Ovary (tissue), 9 donors: ENCODE results near the gene SHISA7. TPM values are rescaled to one million over a fixed set of nuclear protein-coding genes. Genes with fewer than 3 reads are reported as not detected.

Experiments used
- DNase-seq, 5 donors: peaks; one replicate each; pipeline ENCODE4 v3.0.0-alpha.2; 2019 to 2020
- H3K27ac ChIP-seq, 2 donors: fragments of 200-600 bp; one replicate each; pipeline versions ENCODE4 v1.5.1 to v1.8.0; 2019 to 2022
- H3K27me3 ChIP-seq: fragments of 200-600 bp; one replicate; pipeline ENCODE4 v1.8.0; 2022
- H3K36me3 ChIP-seq: fragments of 200-600 bp; sonication (generic); one replicate; pipeline ENCODE4 v1.5.1; 2019
- H3K4me1 ChIP-seq: one replicate; pipeline ENCODE4 v1.8.1; 2013; ENCODE audit warnings: mild to moderate bottlenecking, moderate library complexity; ENCODE audit not compliant: insufficient read depth
- H3K4me3 ChIP-seq: fragments of 200-600 bp; sonication (generic); one replicate; pipeline ENCODE4 v1.5.1; 2017
- H3K9me3 ChIP-seq, 2 donors: fragments of 200-600 bp in 1 of 2; sonication (generic) in 1 of 2; one replicate each; pipeline versions ENCODE4 v1.5.1 to v1.8.1; 2013 to 2019; ENCODE audit warnings: mild to moderate bottlenecking in 1 of 2, moderate library complexity in 1 of 2
- CTCF ChIP-seq, 3 donors: fragments of 450-650 bp in 2 of 3; fragments of 200-600 bp in 1 of 3; IDR thresholded peaks; one replicate each; pipeline versions ENCODE4 v1.5.1 to v1.8.0; 2016 to 2022; ENCODE audit warnings: antibody characterized with exemption in 3 of 3, mild to moderate bottlenecking in 1 of 3
- EP300 ChIP-seq: sonication (generic); formaldehyde crosslinking; IDR thresholded peaks from one replicate; pipeline ENCODE4 v1.6.1; 2017; ENCODE audit warnings: antibody characterized with exemption
- POLR2A ChIP-seq: fragments of 450-650 bp; IDR thresholded peaks from one replicate; pipeline ENCODE4 v1.6.1; 2017; ENCODE audit warnings: antibody characterized with exemption, mild to moderate bottlenecking, moderate library complexity
- WGBS, 3 donors: extraction: QIAGEN DNeasy Blood & Tissue Kit in 1 of 3; methylation state at CpG; one replicate each; pipeline versions ENCODE4 v1.1.5 to v1.1.7; 2013 to 2017; 5-methylcytosine and 5-hydroxymethylcytosine counted together
- intact Hi-C, 4 donors: fragments of 100-400 bp; cut with DNase I; formaldehyde crosslinking; loops; one replicate each; pipeline versions ENCODE4 v1.11.0 to v1.15.1; 2022 to 2023
- polyA plus RNA-seq, 2 donors: library from polyadenylated mRNA; stranded (reverse); fragments of 200-250 nt in 1 of 2; fragments of 350-450 nt in 1 of 2; fragmentation: Illumina TruSeq in 1 of 2; extraction: RNeasy Lipid Tissue Mini Kit (QIAGEN cat#74804) in 1 of 2; gene quantifications; one replicate each; pipeline ENCODE4 v1.2.3, GENCODE V29; 2013 to 2014
- total RNA-seq, 7 donors: library from RNA; depleted of rRNA in 2 of 7; stranded (reverse); fragments of >200 nt in 2 of 7; fragmentation: NEBNext Ultra II Directional in 3 of 7; extraction: Animal tissue kit (Norgen Biotek cat#: 25700) in 3 of 7; gene quantifications; one replicate each; pipeline versions ENCODE4 v1.1.0 to v1.2.4, GENCODE V29; 2016 to 2023
- donor health status: DM: no; HTN: no; CAD: no; lungs with moderate emphysema.
- donor health status: DM: no; HTN: no; CAD: no.
- donor health status: Bipolar disorder and iron deficiency.
- donor health status: DM: yes; HTN: yes; CAD: no.
- donor health status: DM: no; HTN: no; CAD: no.
- donor health status: DM: yes; HTN: yes; CAD: no.

Gene SHISA7
- total and polyA plus RNA-seq, 9 donors, result not detected

- TF ChIP-seq POLR2A (no peak), CTCF (IDR thresholded peaks at IDR 0.05) (no peak), EP300 (no peak)
- 48 to 68% (median 48%) methylated on average over 15 of the region's 15 CpGs for WGBS, 3 donors
- Histone ChIP-seq H3K4me1 (peaks cover 10% of the 10 kb centered on the region), H3K4me3 (no peak overlapping the region), H3K27ac (no peak overlapping the region), H3K9me3 (no peaks in the 10 kb centered on the region), H3K27me3 (no peaks in the 10 kb centered on the region), H3K36me3 (no peaks in the 10 kb centered on the region)
- no peak for DNase-seq
- intact Hi-C loops, result no loop called here
These were observed 36.5 kb upstream of the SHISA7 start for GRCh38 chr19:55479451-55480230.

GRCh38 chr19:55479045-55479444 lies 35.9 kb upstream of the SHISA7 start:
- H3K4me1 ChIP-seq, result peaks cover 6% of the 10 kb centered on the region
- no peak overlapping the region for H3K4me3 ChIP-seq
- H3K27ac ChIP-seq, result no peak overlapping the region

GRCh38 chr19:55478364-55478763 lies 35.3 kb upstream of the SHISA7 start:
- Histone ChIP-seq H3K4me1 (peaks cover 6% of the 10 kb centered on the region), H3K4me3 (no peak overlapping the region), H3K27ac (no peak overlapping the region), H3K27me3 (no peaks in the 10 kb centered on the region), H3K9me3 (no peaks in the 10 kb centered on the region), H3K36me3 (no peaks in the 10 kb centered on the region)
- 84 to 87% (median 84%) methylated on average over 12 of the region's 12 CpGs for WGBS, 3 donors
- intact Hi-C loops, result no loop called here
- DNase-seq, result peak in 1 of 5 donors; percentile 38
- TF ChIP-seq POLR2A, result no peak
- no peak for TF ChIP-seq CTCF (IDR thresholded peaks at IDR 0.05)
- no peak for TF ChIP-seq EP300

More at GRCh38 chr19:55479045-55479444, 35.9 kb upstream of the SHISA7 start:
- TF ChIP-seq EP300 (no peak), POLR2A (no peak), CTCF (IDR thresholded peaks at IDR 0.05) (no peak)
- no peaks in the 10 kb centered on the region for H3K9me3 ChIP-seq
- no peaks in the 10 kb centered on the region for H3K27me3 ChIP-seq
- 79 to 84% (median 82%) methylated on average over 17 of the region's 17 CpGs for WGBS, 3 donors
- peak in 1 of 5 donors; percentile 38 for DNase-seq
- H3K36me3 ChIP-seq, result no peaks in the 10 kb centered on the region
- intact Hi-C loops, result no loop called here

GRCh38 chr19:55477905-55478304 lies 34.8 kb upstream of the SHISA7 start:
- no peak for TF ChIP-seq POLR2A
- no peak for TF ChIP-seq CTCF (IDR thresholded peaks at IDR 0.05)
- Histone ChIP-seq H3K4me1 (peaks cover 6% of the 10 kb centered on the region), H3K27ac (no peak overlapping the region), H3K27me3 (no peaks in the 10 kb centered on the region), H3K36me3 (no peaks in the 10 kb centered on the region), H3K4me3 (no peak overlapping the region), H3K9me3 (no peaks in the 10 kb centered on the region)
- DNase-seq, result no peak
- intact Hi-C loops, result no loop called here
- whole genome bisulfite sequencing, 3 donors, result 80 to 83% (median 82%) methylated on average over 13 of the region's 13 CpGs
